GM12865 (cell line): ENCODE data around the gene RBMX.
"Not testable (repeated sequence)": the region's sequence is repeated elsewhere in the genome, so short reads cannot be mapped to it uniquely, and the experiment has no call there.

Experiments used
- DNase-seq: peaks from one replicate; pipeline ENCODE4 v3.0.0; 2010; ENCODE audit warnings: low read depth
- H3K4me3 ChIP-seq: 2 replicates; pipeline ENCODE4 v1.5.1; 2011; ENCODE audit warnings: mild to moderate bottlenecking, low read depth, low read length, control low read depth
- CTCF ChIP-seq: IDR thresholded peaks from 2 replicates; pipeline ENCODE4 v1.5.1; 2011; ENCODE audit warnings: low read length, control low read depth, low read depth, inconsistent platforms; ENCODE audit not compliant: insufficient read depth; ENCODE audit errors: missing control alignments

Gene RBMX

GRCh38 chrX:136909706-136910564 is 29.4 kb upstream of the RBMX start:
- peak overlapping the region; percentile 87 for H3K4me3 ChIP-seq
- TF ChIP-seq CTCF, result no peak
- DNase-seq, result peak; percentile 68

GRCh38 chrX:136909119-136909705 is 28.7 kb upstream of the RBMX start:
- peak overlapping the region; percentile 87 for H3K4me3 ChIP-seq
- peak; percentile 78 for DNase-seq

GRCh38 chrX:136907621-136908020 is 27.1 kb upstream of the RBMX start:
- TF ChIP-seq CTCF, result no peak
- no peak overlapping the region for H3K4me3 ChIP-seq
- no peak for DNase-seq

More at GRCh38 chrX:136909119-136909705, 28.7 kb upstream of the RBMX start:
- TF ChIP-seq CTCF, result no peak

- no peak for TF ChIP-seq CTCF
- DNase-seq, result no peak
Observed at GRCh38 chrX:136906921-136907510, 26.5 kb upstream of the RBMX start.

GRCh38 chrX:136904067-136904466 is 23.5 kb upstream of the RBMX start:
- DNase-seq, result not testable (repeated sequence)

More at GRCh38 chrX:136906921-136907510, 26.5 kb upstream of the RBMX start:
- H3K4me3 ChIP-seq, result no peak overlapping the region

GRCh38 chrX:136900071-136900470 is 19.5 kb upstream of the RBMX start:
- H3K4me3 ChIP-seq, DNase-seq: not testable (repeated sequence)

More at GRCh38 chrX:136904067-136904466, 23.5 kb upstream of the RBMX start:
- H3K4me3 ChIP-seq, result not testable (repeated sequence)

- H3K4me3 ChIP-seq, result no peak overlapping the region
- DNase-seq, result no peak
- TF ChIP-seq CTCF, result no peak
Observed at GRCh38 chrX:136899221-136899620, 18.7 kb upstream of the RBMX start.

GRCh38 chrX:136898752-136899151 is 18.2 kb upstream of the RBMX start:
- DNase-seq, H3K4me3 ChIP-seq: not testable (repeated sequence)
